GM12878 (cell line): ENCODE measurements around the gene CHID1. TPM values are rescaled to one million over a fixed set of nuclear protein-coding genes. Genes with fewer than 3 reads are reported as not detected.

Source experiments
- ATAC-seq: fragments of 200-7000 bp; cut with Tn5 transposase; 3 replicates; pipeline ENCODE4 v1.9.1; 2020; ENCODE audit warnings: mild to moderate bottlenecking, moderate library complexity
- BruUV-seq: library from RNA; stranded (reverse); fragments of 400-500 nt; replicated peaks from 2 replicates; lab custom pipeline; 2021; lab: Mats Ljungman, UMichigan
- CTCF ChIA-PET: fragments of 300-600 bp; sonication (Branson Sonifier 250); formaldehyde crosslinking; extraction: SDS; loops from one replicate; lab custom pipeline; 2021; ENCODE audit warnings: inconsistent platforms; lab: Yijun Ruan, JAX
- POLR2A ChIA-PET: fragments of 350-600 bp; formaldehyde crosslinking; extraction: SDS; loops from one replicate; lab custom pipeline; 2021; ENCODE audit warnings: inconsistent platforms; lab: Charles Lee
- RAD21 ChIA-PET: fragments of 300-600 bp; sonication (Branson Sonifier 250); formaldehyde crosslinking; loops from one replicate; lab custom pipeline; 2023; ENCODE audit warnings: antibody characterized with exemption; ENCODE audit not compliant: unreplicated experiment; lab: Charles Lee
- SMC1A ChIA-PET: fragments of 300-600 bp; sonication (Branson Sonifier 250); formaldehyde crosslinking; loops from one replicate; lab custom pipeline; 2023; ENCODE audit not compliant: unreplicated experiment, uncharacterized antibody; lab: Charles Lee
- DNase-seq: peaks from one replicate; pipeline ENCODE4 v3.0.0-alpha.2; 2011; ENCODE audit warnings: low read depth, low spot score
- FAIRE-seq: peaks from 3 replicates; lab custom pipeline; 2011; peaks lifted over from hg19 to GRCh38; lab: Jason Lieb, UNC
- H2AFZ ChIP-seq: 2 replicates; pipeline ENCODE4 v1.6.0; 2011; ENCODE audit warnings: low read depth, low read length, control low read depth; ENCODE audit not compliant: control insufficient read depth
- H3K27ac ChIP-seq: 2 replicates; pipeline ENCODE4 v1.5.1; 2011; ENCODE audit warnings: control low read depth; ENCODE audit not compliant: control insufficient read depth, insufficient read depth
- H3K27me3 ChIP-seq, 2 experiments: replicated peaks in 1 of 2; 2 replicates each; pipeline versions ENCODE4 v1.6.0 to v1.6.1; 2011; ENCODE audit warnings: low read length in 1 of 2; ENCODE audit not compliant: control insufficient read depth in 2 of 2, insufficient read depth in 2 of 2
- H3K36me3 ChIP-seq, 2 experiments: 2 replicates each; pipeline ENCODE4 v1.5.1; 2011; ENCODE audit warnings: low read length in 1 of 2; ENCODE audit not compliant: control insufficient read depth in 2 of 2, insufficient read depth in 2 of 2
- H3K4me1 ChIP-seq: 2 replicates; pipeline ENCODE4 v1.6.1; 2011; ENCODE audit warnings: mild to moderate bottlenecking, low read length, moderate library complexity, mixed read lengths; ENCODE audit not compliant: control insufficient read depth, insufficient read depth
- H3K4me2 ChIP-seq: 2 replicates; pipeline ENCODE4 v1.6.0; 2011; ENCODE audit warnings: control low read depth; ENCODE audit not compliant: control insufficient read depth, insufficient read depth
- H3K4me3 ChIP-seq: fragments of 200-600 bp; sonication (generic); 2 replicates; pipeline ENCODE4 v1.5.1; 2016
- H3K79me2 ChIP-seq: 2 replicates; pipeline ENCODE4 v1.6.0; 2011; ENCODE audit warnings: low read length; ENCODE audit not compliant: control insufficient read depth, insufficient read depth
- H3K9ac ChIP-seq: 2 replicates; pipeline ENCODE4 v1.8.0; 2011; ENCODE audit warnings: low read length, control low read depth, mixed read lengths; ENCODE audit not compliant: control insufficient read depth, insufficient read depth
- H3K9me3 ChIP-seq: replicated peaks from 3 replicates; pipeline ENCODE4 v1.5.1; 2011; ENCODE audit warnings: mild to moderate bottlenecking, low read length; ENCODE audit not compliant: control insufficient read depth, insufficient read depth
- H4K20me1 ChIP-seq: 2 replicates; pipeline ENCODE4 v1.6.0; 2011; ENCODE audit not compliant: control insufficient read depth, insufficient read depth
- BACH1 ChIP-seq: fragments of 450-650 bp; IDR thresholded peaks from 2 replicates; pipeline ENCODE4 v1.6.1; 2017; ENCODE audit warnings: mild to moderate bottlenecking, borderline replicate concordance
- NFYA ChIP-seq: IDR thresholded peaks from 2 replicates; pipeline ENCODE4 v1.6.1; 2011; ENCODE audit warnings: low read depth, mild to moderate bottlenecking, low read length, improper control_type of control experiment, borderline replicate concordance
- WGBS: methylation state at CpG from one replicate; pipeline ENCODE4 v1.1.6; 2016; ENCODE audit warnings: low lambda C conversion rate; ENCODE audit not compliant: insufficient replicate concordance, insufficient coverage; ENCODE audit errors: missing lambda C conversion rate; 5-methylcytosine and 5-hydroxymethylcytosine counted together
- in situ Hi-C: fragments of 300-500 bp; cut with MboI; formaldehyde crosslinking; loops from 9 replicates; pipeline ENCODE4 v1.14.3; 2018; ENCODE audit warnings: mixed read lengths
- intact Hi-C: fragments of 100-400 bp; cut with micrococcal nuclease; formaldehyde crosslinking; loops from one replicate; pipeline ENCODE4 v1.14.2; 2022; ENCODE audit not compliant: unreplicated experiment
- polyA plus RNA-seq, 11 experiments: library from polyadenylated mRNA; depleted of rRNA in 4 of 11; unstranded in 6 of 11; stranded (reverse) in 5 of 11; fragments of >200 nt; fragmentation: Nextera tagmentation in 4 of 11; fragmentation: Illumina TruSeq in 1 of 11; extraction: Ambion mirVana in 4 of 11; extraction: Trizol in 1 of 11; gene quantifications; 1 replicate in 1 of 11; 2 replicates in 10 of 11; pipeline versions ENCODE4 v1.2.1 to v1.2.3, GENCODE V29; 2011 to 2016; ENCODE audit warnings: inconsistent platforms in 2 of 11, missing spikeins in 2 of 11, low read depth in 1 of 11
- total RNA-seq, 4 experiments: library from RNA; depleted of rRNA in 3 of 4; stranded (reverse); fragments of >200 nt in 3 of 4; fragmentation: Illumina TruSeq in 1 of 4; extraction: Trizol in 1 of 4; gene quantifications; 2 replicates each; pipeline versions ENCODE4 v1.2.1 to v1.2.3, GENCODE V29; 2013 to 2021

CHID1 gene
- total and polyA plus RNA-seq, 10 of the 15 experiments (the other 5 are each of a cell fraction or from before 2014, with no cell fraction given), result 4.8 to 75.2 (median 30.1) TPM

GRCh38 chr11:821512-822371, 88.9 kb downstream of the CHID1 start:
- ChIA-PET POLR2A (interaction anchor here (1.0 to 3.3 kb wide), 2 partner anchors 10 to 22 kb away, joined by 5 to 12 read pairs; partner anchors contain the start of gene TSPAN4), CTCF (no interaction called here), RAD21 (interaction anchor here (1.1 kb wide), 1 partner anchor 19 kb away, joined by 3 read pairs; no protein-coding TSS in a partner anchor), SMC1A (no interaction called here)
- peaks cover 5% of the 10 kb centered on the region for H3K79me2 ChIP-seq
- no peaks in the 10 kb centered on the region for H3K9me3 ChIP-seq
- H3K36me3 ChIP-seq, result no peaks in the 10 kb centered on the region; a peak in 2 of 4 replicates
- in situ Hi-C loops, result loop anchor here (25.0 kb wide), 1 partner anchor 1566 kb away; the partner anchor contains the start of gene CD81
- BruUV-seq, result no TSS peak
- no peak overlapping the region for H2AFZ ChIP-seq
- H3K9ac ChIP-seq, result no peak overlapping the region
- H3K27ac ChIP-seq, result no peak overlapping the region
- intact Hi-C loops, result no loop called here
- H3K27me3 ChIP-seq, result no peaks in the 10 kb centered on the region
- no peaks in the 10 kb centered on the region; the same call in 1 of the 2 replicates for H3K4me1 ChIP-seq
- WGBS, result 84% methylated on average over 18 of the region's 22 CpGs
- no peak overlapping the region for H3K4me2 ChIP-seq
- ATAC-seq (no peak), FAIRE-seq (no peak), DNase-seq (no peak)
- TF ChIP-seq NFYA, result no peak
- no peak for TF ChIP-seq BACH1
- no peak overlapping the region for H3K4me3 ChIP-seq
- no peaks in the 10 kb centered on the region; the same call in 1 of the 2 replicates for H4K20me1 ChIP-seq
